ENCODE results near the gene OCA2.

DNA sequence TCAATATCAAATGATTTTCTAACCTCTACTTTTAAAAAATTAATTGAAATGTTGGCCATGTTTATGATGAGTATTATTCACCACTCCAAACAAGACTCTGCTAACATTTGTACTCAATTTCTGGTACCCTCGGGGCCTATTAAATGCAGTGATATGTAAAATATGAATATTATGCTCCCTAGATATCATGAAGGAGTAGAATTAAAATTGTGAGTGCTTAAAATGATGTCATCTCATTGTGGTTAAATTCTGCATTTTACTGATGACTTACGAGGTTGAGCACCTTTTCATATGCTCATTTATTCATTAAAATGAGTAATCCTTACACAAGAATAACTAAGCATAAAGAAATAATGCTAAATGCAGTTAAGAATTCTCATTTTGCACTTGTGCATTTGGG is 159.9 kb downstream of the OCA2 start:
- TF ChIP-seq, protein P1, sequence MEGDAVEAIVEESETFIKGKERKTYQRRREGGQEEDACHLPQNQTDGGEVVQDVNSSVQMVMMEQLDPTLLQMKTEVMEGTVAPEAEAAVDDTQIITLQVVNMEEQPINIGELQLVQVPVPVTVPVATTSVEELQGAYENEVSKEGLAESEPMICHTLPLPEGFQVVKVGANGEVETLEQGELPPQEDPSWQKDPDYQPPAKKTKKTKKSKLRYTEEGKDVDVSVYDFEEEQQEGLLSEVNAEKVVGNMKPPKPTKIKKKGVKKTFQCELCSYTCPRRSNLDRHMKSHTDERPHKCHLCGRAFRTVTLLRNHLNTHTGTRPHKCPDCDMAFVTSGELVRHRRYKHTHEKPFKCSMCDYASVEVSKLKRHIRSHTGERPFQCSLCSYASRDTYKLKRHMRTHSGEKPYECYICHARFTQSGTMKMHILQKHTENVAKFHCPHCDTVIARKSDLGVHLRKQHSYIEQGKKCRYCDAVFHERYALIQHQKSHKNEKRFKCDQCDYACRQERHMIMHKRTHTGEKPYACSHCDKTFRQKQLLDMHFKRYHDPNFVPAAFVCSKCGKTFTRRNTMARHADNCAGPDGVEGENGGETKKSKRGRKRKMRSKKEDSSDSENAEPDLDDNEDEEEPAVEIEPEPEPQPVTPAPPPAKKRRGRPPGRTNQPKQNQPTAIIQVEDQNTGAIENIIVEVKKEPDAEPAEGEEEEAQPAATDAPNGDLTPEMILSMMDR (IDR thresholded peaks at IDR 0.05) = no peak
- TF ChIP-seq, protein P2, sequence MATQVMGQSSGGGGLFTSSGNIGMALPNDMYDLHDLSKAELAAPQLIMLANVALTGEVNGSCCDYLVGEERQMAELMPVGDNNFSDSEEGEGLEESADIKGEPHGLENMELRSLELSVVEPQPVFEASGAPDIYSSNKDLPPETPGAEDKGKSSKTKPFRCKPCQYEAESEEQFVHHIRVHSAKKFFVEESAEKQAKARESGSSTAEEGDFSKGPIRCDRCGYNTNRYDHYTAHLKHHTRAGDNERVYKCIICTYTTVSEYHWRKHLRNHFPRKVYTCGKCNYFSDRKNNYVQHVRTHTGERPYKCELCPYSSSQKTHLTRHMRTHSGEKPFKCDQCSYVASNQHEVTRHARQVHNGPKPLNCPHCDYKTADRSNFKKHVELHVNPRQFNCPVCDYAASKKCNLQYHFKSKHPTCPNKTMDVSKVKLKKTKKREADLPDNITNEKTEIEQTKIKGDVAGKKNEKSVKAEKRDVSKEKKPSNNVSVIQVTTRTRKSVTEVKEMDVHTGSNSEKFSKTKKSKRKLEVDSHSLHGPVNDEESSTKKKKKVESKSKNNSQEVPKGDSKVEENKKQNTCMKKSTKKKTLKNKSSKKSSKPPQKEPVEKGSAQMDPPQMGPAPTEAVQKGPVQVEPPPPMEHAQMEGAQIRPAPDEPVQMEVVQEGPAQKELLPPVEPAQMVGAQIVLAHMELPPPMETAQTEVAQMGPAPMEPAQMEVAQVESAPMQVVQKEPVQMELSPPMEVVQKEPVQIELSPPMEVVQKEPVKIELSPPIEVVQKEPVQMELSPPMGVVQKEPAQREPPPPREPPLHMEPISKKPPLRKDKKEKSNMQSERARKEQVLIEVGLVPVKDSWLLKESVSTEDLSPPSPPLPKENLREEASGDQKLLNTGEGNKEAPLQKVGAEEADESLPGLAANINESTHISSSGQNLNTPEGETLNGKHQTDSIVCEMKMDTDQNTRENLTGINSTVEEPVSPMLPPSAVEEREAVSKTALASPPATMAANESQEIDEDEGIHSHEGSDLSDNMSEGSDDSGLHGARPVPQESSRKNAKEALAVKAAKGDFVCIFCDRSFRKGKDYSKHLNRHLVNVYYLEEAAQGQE (IDR thresholded peaks at IDR 0.05; ENCODE audit: insufficient read depth in 1 of 2, low read depth in 2 of 2, low read length in 1 of 2) = no peak

Measured in Panc1 (cell line).